Ovary (tissue), 9 donors: ENCODE data around the gene CBX2. TPM values are rescaled to one million over a fixed set of nuclear protein-coding genes. Genes with fewer than 3 reads are reported as not detected.

Experiments
- DNase-seq, 5 donors: peaks; one replicate each; pipeline ENCODE4 v3.0.0-alpha.2; 2019 to 2020
- H3K27ac ChIP-seq, 2 donors: fragments of 200-600 bp; one replicate each; pipeline versions ENCODE4 v1.5.1 to v1.8.0; 2019 to 2022
- H3K27me3 ChIP-seq: fragments of 200-600 bp; one replicate; pipeline ENCODE4 v1.8.0; 2022
- H3K36me3 ChIP-seq: fragments of 200-600 bp; sonication (generic); one replicate; pipeline ENCODE4 v1.5.1; 2019
- H3K4me1 ChIP-seq: one replicate; pipeline ENCODE4 v1.8.1; 2013; ENCODE audit warnings: mild to moderate bottlenecking, moderate library complexity; ENCODE audit not compliant: insufficient read depth
- H3K4me3 ChIP-seq: fragments of 200-600 bp; sonication (generic); one replicate; pipeline ENCODE4 v1.5.1; 2017
- H3K9me3 ChIP-seq, 2 donors: fragments of 200-600 bp in 1 of 2; sonication (generic) in 1 of 2; one replicate each; pipeline versions ENCODE4 v1.5.1 to v1.8.1; 2013 to 2019; ENCODE audit warnings: mild to moderate bottlenecking in 1 of 2, moderate library complexity in 1 of 2
- EP300 ChIP-seq: sonication (generic); formaldehyde crosslinking; IDR thresholded peaks from one replicate; pipeline ENCODE4 v1.6.1; 2017; ENCODE audit warnings: antibody characterized with exemption
- POLR2A ChIP-seq: fragments of 450-650 bp; IDR thresholded peaks from one replicate; pipeline ENCODE4 v1.6.1; 2017; ENCODE audit warnings: antibody characterized with exemption, mild to moderate bottlenecking, moderate library complexity
- WGBS, 3 donors: extraction: QIAGEN DNeasy Blood & Tissue Kit in 1 of 3; methylation state at CpG; one replicate each; pipeline versions ENCODE4 v1.1.5 to v1.1.7; 2013 to 2017; 5-methylcytosine and 5-hydroxymethylcytosine counted together
- intact Hi-C, 4 donors: fragments of 100-400 bp; cut with DNase I; formaldehyde crosslinking; loops; one replicate each; pipeline versions ENCODE4 v1.11.0 to v1.15.1; 2022 to 2023
- polyA plus RNA-seq, 2 donors: library from polyadenylated mRNA; stranded (reverse); fragments of 200-250 nt in 1 of 2; fragments of 350-450 nt in 1 of 2; fragmentation: Illumina TruSeq in 1 of 2; extraction: RNeasy Lipid Tissue Mini Kit (QIAGEN cat#74804) in 1 of 2; gene quantifications; one replicate each; pipeline ENCODE4 v1.2.3, GENCODE V29; 2013 to 2014
- total RNA-seq, 7 donors: library from RNA; depleted of rRNA in 2 of 7; stranded (reverse); fragments of >200 nt in 2 of 7; fragmentation: NEBNext Ultra II Directional in 3 of 7; extraction: Animal tissue kit (Norgen Biotek cat#: 25700) in 3 of 7; gene quantifications; one replicate each; pipeline versions ENCODE4 v1.1.0 to v1.2.4, GENCODE V29; 2016 to 2023
- TF ChIP-seq, protein P1 (sequence below), 3 donors: fragments of 450-650 bp in 2 of 3; fragments of 200-600 bp in 1 of 3; IDR thresholded peaks; one replicate each; pipeline versions ENCODE4 v1.5.1 to v1.8.0; 2016 to 2022; ENCODE audit warnings: antibody characterized with exemption in 3 of 3, mild to moderate bottlenecking in 1 of 3
- donor health status: DM: no; HTN: no; CAD: no; lungs with moderate emphysema.
- donor health status: DM: no; HTN: no; CAD: no.
- donor health status: Bipolar disorder and iron deficiency.
- donor health status: DM: yes; HTN: yes; CAD: no.
- donor health status: DM: no; HTN: no; CAD: no.
- donor health status: DM: yes; HTN: yes; CAD: no.

The CBX2 gene
- total and polyA plus RNA-seq, 9 donors = 0.92 to 5.7 (median 4.7) TPM

DNA sequence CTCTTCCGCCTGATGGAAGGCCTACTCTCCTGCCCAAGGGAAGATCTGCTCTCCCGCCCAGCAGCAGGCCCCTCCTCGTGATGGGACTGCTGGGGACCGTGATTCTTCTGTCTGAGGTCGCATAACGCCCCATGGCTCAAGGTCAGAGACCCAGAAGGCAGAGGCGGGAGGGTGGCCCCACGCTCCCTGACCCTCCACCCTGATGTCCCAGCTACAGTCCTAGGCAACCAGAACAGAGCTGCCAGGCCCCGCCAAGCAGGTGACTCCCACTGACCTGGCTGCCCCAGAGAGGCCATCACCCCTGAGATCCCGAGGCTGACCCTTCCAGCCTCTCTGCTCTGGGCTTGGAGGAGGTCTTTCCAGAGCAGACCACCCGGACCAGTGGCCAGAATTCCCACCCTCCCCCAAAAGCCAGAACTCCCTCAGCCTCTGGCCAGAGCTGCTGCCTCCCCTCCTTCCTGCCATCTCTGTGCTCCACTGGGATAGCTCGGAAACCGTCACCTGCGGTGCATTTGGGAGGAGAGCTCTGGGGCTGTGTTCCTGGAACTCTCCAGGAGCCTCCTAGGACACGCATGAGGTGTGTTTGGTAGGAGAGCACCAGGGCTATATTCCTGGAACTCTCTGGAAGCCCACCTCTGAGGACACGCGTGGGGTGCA, 39.9 kb upstream of the CBX2 start:
- Histone ChIP-seq H3K27me3 (no peaks in the 10 kb centered on the region), H3K4me1 (peaks cover 3% of the 10 kb centered on the region), H3K9me3 (no peaks in the 10 kb centered on the region), H3K36me3 (no peaks in the 10 kb centered on the region), H3K27ac (no peak overlapping the region), H3K4me3 (no peak overlapping the region)
- TF ChIP-seq EP300 (no peak), POLR2A (no peak)
- TF ChIP-seq, protein P1, sequence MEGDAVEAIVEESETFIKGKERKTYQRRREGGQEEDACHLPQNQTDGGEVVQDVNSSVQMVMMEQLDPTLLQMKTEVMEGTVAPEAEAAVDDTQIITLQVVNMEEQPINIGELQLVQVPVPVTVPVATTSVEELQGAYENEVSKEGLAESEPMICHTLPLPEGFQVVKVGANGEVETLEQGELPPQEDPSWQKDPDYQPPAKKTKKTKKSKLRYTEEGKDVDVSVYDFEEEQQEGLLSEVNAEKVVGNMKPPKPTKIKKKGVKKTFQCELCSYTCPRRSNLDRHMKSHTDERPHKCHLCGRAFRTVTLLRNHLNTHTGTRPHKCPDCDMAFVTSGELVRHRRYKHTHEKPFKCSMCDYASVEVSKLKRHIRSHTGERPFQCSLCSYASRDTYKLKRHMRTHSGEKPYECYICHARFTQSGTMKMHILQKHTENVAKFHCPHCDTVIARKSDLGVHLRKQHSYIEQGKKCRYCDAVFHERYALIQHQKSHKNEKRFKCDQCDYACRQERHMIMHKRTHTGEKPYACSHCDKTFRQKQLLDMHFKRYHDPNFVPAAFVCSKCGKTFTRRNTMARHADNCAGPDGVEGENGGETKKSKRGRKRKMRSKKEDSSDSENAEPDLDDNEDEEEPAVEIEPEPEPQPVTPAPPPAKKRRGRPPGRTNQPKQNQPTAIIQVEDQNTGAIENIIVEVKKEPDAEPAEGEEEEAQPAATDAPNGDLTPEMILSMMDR (IDR thresholded peaks at IDR 0.05) = no peak
- 67 to 72% (median 68%) methylated on average over 16 to 17 of the region's 17 CpGs for WGBS, 3 donors
- intact Hi-C loops = no loop called here
- no peak for DNase-seq

DNA sequence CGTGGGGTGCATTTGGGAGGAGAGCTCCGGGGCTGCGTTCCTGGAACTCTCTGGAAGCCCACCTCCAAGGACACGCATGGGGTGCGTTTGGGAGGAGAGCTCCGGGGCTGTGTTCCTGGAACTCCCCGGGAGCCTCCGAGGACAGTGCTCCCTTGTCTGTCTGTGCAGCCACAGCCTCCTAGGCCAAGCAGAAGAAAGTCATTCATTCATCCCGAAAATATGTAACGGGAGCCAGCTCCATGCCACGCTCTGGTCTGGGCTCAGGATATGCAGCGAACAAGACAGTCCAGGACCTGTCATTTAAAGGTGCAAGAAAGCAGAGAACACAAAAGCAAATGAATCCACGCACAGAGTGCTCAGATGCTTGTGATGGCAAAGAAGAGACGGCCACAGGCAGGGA, 39.3 kb upstream of the CBX2 start:
- 45 to 56% (median 46%) methylated on average over 14 of the region's 14 CpGs for WGBS, 3 donors
- H3K9me3 ChIP-seq = no peaks in the 10 kb centered on the region
- peaks cover 3% of the 10 kb centered on the region for H3K4me1 ChIP-seq
- H3K27ac ChIP-seq = no peak overlapping the region
- TF ChIP-seq, protein P1 (IDR thresholded peaks at IDR 0.05) = no peak
- TF ChIP-seq POLR2A (no peak), EP300 (no peak)
- H3K36me3 ChIP-seq = no peaks in the 10 kb centered on the region
- H3K4me3 ChIP-seq = no peak overlapping the region
- no peak for DNase-seq
- intact Hi-C loops = no loop called here
- no peaks in the 10 kb centered on the region for H3K27me3 ChIP-seq

DNA sequence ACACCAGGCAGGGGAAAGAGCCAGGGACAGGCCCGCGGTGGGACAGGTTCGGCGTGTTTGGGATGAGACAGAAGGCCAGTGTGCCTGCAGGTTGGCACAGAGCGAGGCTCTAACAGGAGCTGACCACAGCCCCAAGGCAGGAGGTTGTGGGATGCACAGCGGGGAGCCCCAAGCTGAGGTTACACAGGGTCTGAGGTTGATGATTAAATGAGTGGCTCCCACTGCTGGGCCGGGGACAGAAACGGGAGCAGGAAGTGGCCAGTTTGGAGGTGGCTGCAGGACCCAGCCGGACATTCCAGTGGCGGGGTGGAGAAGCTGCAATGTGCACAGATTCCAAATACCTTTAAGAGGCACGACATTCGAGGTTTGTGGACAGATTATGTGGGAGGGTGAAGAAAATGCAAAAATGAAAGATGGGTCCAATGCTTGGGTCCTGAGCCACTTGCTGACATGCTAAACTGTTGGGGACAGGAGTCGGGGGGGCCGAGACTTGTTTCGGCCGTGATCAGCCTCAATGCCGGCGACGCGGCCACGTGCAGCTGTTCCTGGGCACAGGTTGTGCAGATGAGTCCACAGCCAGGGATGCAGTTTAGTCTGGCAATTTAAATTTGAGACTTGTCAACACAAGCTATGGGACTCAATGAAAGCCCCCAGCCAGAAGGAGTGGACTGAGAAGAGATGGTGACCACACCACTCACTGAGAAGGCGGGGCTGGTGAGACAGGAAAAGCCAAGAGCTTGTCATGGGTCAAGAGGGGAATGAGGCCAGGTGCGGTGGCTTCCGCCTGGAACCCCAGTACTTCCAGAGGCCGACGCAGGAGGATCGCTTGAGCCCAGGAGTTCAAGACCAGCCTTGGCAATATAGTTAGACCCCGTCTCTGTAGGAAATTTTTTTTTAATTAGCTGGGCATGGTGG, 38.5 kb upstream of the CBX2 start:
- peaks cover 3% of the 10 kb centered on the region for H3K4me1 ChIP-seq
- intact Hi-C loops = loop anchor here in 1 of 4 donors (10.0 kb wide), 1 partner anchor 175 kb away; no protein-coding TSS in a partner anchor
- no peaks in the 10 kb centered on the region for H3K36me3 ChIP-seq
- DNase-seq = no peak
- no peak overlapping the region for H3K4me3 ChIP-seq
- WGBS, 3 donors = 80 to 86% (median 82%) methylated on average over 28 of the region's 28 CpGs
- H3K27me3 ChIP-seq = no peaks in the 10 kb centered on the region
- H3K9me3 ChIP-seq = no peaks in the 10 kb centered on the region
- TF ChIP-seq POLR2A (no peak), EP300 (no peak)
- TF ChIP-seq, protein P1 (IDR thresholded peaks at IDR 0.05) = no peak
- H3K27ac ChIP-seq = no peak overlapping the region

DNA sequence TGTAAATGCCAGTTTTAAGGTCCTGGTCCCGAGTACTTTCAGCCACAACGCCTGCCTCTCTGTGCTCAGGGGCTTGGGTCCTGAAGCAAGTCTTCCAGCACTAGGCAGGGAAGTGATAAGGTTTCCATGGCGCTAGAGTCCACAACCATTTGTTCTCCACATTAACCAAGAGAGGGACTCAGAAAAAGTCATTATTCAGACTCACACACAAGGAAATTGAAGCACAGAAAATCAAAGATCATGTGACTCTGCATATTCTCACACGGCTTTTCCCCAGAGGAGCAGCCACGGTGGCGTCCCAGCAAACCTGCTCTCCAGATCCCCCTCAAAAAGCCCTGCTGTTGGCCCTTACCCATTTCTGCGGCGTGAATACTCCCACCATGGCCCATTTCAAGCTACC, 37.5 kb upstream of the CBX2 start:
- no peaks in the 10 kb centered on the region for H3K27me3 ChIP-seq
- no peaks in the 10 kb centered on the region for H3K36me3 ChIP-seq
- H3K4me3 ChIP-seq = no peak overlapping the region
- TF ChIP-seq EP300 = no peak
- TF ChIP-seq, protein P1 (IDR thresholded peaks at IDR 0.05) = no peak
- no peak for TF ChIP-seq POLR2A
- WGBS, 3 donors = 22 to 35% (median 27%) methylated on average over 8 of the region's 8 CpGs
- DNase-seq = no peak
- peaks cover 3% of the 10 kb centered on the region for H3K4me1 ChIP-seq
- no peak overlapping the region for H3K27ac ChIP-seq
- intact Hi-C loops = loop anchor here in 1 of 4 donors (10.0 kb wide), 1 partner anchor 174 kb away; no protein-coding TSS in a partner anchor
- no peaks in the 10 kb centered on the region for H3K9me3 ChIP-seq
